Stomach smooth muscle (tissue), 2 donors: ENCODE data around the gene DGCR2.
"Not testable (repeated sequence)": the region's sequence is repeated elsewhere in the genome, so short reads cannot be mapped to it uniquely, and the experiment has no call there.

ENCODE experiments used
- H3K27ac ChIP-seq: one replicate; pipeline ENCODE4 v1.7.0; 2013; ENCODE audit warnings: mild to moderate bottlenecking, low read length, inconsistent platforms
- H3K27me3 ChIP-seq, 2 donors: one replicate each; pipeline ENCODE4 v1.7.0; 2013; ENCODE audit warnings: low read length in 2 of 2; ENCODE audit not compliant: insufficient read depth in 2 of 2, control insufficient read depth in 1 of 2
- H3K36me3 ChIP-seq, 2 donors: one replicate each; pipeline ENCODE4 v1.7.0; 2013; ENCODE audit warnings: low read length in 2 of 2; ENCODE audit not compliant: control insufficient read depth in 2 of 2, insufficient read depth in 2 of 2
- H3K4me1 ChIP-seq: one replicate; pipeline ENCODE4 v1.7.0; 2013; ENCODE audit warnings: low read length; ENCODE audit not compliant: control insufficient read depth, insufficient read depth
- H3K4me3 ChIP-seq, 2 donors: one replicate each; pipeline ENCODE4 v1.7.0; 2013; ENCODE audit warnings: low read length in 2 of 2
- H3K9ac ChIP-seq, 2 donors: one replicate each; pipeline ENCODE4 v1.7.0; 2013; ENCODE audit warnings: low read length in 2 of 2, mild to moderate bottlenecking in 1 of 2
- H3K9me3 ChIP-seq, 2 donors: one replicate each; pipeline ENCODE4 v1.7.0; 2013; ENCODE audit warnings: low read length in 2 of 2; ENCODE audit not compliant: control insufficient read depth in 2 of 2
- donor health status: healthy.
- donor health status: Pancreatic carcinoma.

Gene DGCR2

DNA sequence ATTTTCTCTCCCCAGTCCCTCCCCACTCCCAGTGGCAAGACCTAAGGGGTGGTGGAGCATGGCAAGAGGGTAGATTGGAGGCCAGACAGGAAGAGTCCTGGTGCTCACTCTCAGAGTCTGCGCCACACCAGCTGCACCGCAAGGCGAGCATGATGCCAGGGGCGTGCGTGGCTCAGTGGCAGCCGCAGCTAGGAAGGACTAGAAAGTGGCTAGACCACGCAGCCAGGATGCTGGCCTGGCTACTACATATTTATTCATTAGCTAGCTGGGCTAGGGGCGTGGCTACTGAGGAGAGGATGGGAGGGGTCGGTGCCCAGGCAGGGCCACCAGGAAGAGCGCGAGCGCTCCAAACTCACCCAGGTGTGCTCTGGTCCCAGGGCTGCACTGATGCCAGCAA lies 87.5 kb downstream of the DGCR2 start:
- peaks cover 5 to 15% of the 10 kb centered on the region in 2 donors for H3K36me3 ChIP-seq
- H3K4me3 ChIP-seq, H3K27me3 ChIP-seq, H3K9me3 ChIP-seq, H3K4me1 ChIP-seq, H3K9ac ChIP-seq, H3K27ac ChIP-seq: not testable (repeated sequence)

DNA sequence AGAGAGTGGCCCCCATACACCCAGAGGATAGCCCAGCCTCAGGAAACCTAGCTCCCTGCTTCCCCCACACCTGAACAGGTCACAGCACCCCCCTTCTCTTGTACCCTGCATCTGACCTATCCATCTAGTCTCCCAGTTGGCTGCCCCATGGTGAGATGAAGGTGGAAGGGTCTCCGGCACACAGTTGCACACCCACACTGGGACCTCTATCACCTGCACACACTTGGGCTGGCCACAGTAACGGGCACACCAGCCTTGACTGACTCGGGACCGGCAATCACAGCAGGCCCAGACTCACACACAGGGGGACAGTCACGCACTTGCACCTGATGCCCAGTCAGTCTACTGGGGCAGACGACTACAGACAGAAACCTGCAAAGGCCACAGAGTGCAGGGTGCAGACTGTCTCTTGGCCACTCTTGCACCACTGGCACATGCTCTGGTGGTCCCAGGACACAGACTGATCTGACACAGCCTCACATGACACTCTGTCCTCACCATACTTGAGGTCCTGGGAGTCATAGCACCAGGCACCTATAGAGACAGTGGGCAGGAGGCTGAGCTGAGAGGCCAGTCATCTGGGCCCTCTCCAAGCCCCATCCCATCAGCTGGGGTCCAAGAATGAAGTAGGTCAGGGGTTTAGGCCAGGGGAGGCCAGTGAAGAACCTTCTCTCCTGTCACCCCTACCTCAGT lies 88.0 kb downstream of the DGCR2 start:
- not testable (repeated sequence) for H3K4me1 ChIP-seq, H3K9me3 ChIP-seq, H3K27ac ChIP-seq, H3K9ac ChIP-seq, H3K4me3 ChIP-seq, H3K27me3 ChIP-seq
- peaks cover 0 to 12% of the 10 kb centered on the region in 2 donors for H3K36me3 ChIP-seq

DNA sequence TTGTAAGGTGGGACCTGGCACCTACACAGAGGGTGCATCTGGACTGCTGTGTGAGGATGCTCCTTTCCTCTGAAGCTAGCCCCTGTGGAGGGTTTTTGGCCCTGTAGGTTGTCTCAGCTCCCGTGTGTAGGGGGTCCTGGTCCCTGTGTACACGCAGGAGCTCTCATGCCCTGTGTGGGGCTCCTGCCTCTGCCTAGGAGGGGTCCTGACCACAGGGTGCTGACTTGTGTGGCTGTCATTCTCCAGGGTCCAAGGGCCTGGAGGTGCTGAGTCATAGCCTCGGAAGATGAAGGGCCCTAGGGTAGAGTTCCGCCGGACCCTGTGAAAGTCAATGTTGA lies 88.7 kb downstream of the DGCR2 start:
- H3K36me3 ChIP-seq, H3K9me3 ChIP-seq, H3K4me3 ChIP-seq, H3K4me1 ChIP-seq, H3K27me3 ChIP-seq, H3K27ac ChIP-seq, H3K9ac ChIP-seq: not testable (repeated sequence)

DNA sequence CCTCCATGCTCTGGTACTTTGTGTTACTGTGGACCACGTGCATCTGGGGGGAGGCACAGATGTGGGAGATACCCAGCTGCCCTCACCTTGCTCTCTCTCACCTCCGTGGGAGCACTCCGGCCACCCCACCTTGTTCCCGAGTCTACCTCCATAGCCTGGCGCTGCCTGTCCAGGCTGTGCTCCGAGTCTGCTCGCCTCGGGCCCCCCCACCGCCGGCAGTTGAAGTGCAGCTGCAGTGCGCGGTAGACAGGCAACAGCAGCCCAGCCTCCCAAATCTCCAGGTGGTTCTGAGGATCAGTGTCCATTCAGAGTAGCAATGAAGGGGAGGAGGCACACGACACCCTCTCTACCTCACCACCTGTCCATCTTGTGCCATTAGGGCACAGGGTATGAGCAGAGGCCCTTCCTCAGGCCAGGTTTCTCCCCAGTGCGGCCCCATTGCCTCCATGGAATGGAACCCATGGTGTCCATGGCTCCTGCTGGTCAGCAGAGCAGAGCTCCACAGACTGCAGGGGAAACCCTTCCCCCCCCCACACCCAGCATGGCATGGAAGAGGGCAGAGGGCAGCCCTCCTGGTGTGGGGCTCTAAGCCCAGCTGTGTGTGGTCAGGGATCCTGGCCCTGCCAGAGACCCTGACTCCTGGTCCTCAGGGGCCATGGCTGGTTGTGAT lies 89.2 kb downstream of the DGCR2 start:
- not testable (repeated sequence) for H3K27ac ChIP-seq, H3K4me3 ChIP-seq, H3K9me3 ChIP-seq, H3K36me3 ChIP-seq, H3K9ac ChIP-seq, H3K27me3 ChIP-seq, H3K4me1 ChIP-seq

DNA sequence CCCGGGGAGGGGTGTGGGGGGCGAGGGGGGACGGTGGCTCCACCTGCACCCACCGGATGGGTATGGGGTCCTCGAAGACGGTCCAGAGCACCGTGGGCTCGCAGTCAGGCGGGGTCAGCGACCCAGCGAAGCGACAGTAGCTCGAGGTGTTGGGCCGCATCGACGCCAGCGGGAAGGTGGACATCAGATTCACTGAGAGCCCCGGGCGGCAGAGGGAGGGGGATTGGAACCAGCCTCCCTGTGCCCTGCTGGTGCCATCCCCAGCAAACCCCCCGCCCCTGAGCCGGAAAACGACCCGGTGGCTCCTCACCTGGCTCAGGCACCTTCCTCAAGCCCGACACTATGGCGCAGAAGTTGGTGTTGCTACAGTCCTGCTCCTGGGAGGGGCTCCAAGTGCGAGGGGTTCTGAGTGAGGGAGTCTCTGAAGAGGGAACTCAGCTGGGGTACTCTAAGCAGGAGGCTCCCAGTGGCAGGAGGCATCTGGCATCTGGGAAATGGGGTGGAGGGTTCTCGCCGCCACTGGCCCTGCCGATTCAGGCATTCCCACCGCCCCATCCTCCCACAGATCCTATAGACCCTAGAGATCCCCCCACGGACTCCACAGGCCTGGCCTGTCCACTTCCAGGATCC lies 89.9 kb downstream of the DGCR2 start:
- H3K27ac ChIP-seq, H3K27me3 ChIP-seq, H3K4me3 ChIP-seq, H3K36me3 ChIP-seq, H3K4me1 ChIP-seq, H3K9me3 ChIP-seq, H3K9ac ChIP-seq: not testable (repeated sequence)

DNA sequence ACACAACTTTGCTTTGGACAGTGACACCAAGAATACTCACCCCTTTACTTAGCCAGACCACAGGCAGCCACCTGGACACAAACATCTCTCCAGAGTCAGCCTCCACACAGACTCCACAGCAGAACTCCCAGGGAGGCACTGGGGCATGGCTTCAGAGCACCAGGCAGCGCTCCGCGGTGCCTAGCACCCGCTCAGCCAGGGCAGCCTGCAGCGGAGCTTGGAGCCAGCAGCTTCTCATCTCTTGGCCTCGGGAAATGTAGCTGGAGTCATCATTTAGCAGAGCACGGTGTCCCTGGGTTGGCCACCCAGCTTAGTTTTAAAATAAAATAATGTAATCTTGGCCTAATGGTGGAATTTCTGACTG lies 91.3 kb downstream of the DGCR2 start:
- not testable (repeated sequence) for H3K4me3 ChIP-seq, H3K9me3 ChIP-seq, H3K9ac ChIP-seq, H3K4me1 ChIP-seq, H3K36me3 ChIP-seq, H3K27ac ChIP-seq
- H3K27me3 ChIP-seq: peaks cover 8 to 11% of the 10 kb centered on the region in 2 donors

DNA sequence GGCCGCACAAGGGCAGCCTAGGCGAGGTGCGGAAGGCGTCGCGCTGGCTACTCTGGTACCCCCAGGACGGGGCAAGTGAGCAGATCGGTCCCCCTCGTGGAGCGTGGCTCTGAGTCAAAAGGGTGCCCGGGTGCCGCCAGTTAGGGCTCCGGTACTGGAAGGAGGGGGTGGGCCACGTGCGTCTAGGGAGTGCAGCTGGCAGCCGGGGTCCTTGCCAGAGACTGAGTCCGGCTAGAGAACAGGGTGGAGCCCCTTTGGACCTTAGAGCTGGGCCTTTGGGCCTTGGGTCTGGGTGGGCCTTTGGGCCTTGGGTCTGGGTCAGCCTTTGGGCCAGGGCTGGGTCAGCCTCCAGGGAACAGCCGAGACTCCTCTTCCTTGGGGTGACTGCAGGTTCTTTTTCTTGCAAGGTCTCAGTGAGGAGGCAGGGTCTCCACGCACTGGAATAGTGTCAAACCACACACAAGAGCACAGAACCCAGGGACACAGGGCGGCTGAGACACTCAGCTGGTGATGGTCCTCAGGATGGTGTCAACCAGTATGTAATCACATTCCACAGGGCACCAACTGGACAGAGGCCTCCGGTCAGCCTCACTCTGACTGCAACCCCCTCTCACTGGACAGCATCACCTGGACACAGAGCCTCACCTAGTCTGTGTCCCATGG lies 91.9 kb downstream of the DGCR2 start:
- H3K36me3 ChIP-seq, H3K4me3 ChIP-seq: not testable (repeated sequence)
- peaks cover 8 to 11% of the 10 kb centered on the region in 2 donors for H3K27me3 ChIP-seq

DNA sequence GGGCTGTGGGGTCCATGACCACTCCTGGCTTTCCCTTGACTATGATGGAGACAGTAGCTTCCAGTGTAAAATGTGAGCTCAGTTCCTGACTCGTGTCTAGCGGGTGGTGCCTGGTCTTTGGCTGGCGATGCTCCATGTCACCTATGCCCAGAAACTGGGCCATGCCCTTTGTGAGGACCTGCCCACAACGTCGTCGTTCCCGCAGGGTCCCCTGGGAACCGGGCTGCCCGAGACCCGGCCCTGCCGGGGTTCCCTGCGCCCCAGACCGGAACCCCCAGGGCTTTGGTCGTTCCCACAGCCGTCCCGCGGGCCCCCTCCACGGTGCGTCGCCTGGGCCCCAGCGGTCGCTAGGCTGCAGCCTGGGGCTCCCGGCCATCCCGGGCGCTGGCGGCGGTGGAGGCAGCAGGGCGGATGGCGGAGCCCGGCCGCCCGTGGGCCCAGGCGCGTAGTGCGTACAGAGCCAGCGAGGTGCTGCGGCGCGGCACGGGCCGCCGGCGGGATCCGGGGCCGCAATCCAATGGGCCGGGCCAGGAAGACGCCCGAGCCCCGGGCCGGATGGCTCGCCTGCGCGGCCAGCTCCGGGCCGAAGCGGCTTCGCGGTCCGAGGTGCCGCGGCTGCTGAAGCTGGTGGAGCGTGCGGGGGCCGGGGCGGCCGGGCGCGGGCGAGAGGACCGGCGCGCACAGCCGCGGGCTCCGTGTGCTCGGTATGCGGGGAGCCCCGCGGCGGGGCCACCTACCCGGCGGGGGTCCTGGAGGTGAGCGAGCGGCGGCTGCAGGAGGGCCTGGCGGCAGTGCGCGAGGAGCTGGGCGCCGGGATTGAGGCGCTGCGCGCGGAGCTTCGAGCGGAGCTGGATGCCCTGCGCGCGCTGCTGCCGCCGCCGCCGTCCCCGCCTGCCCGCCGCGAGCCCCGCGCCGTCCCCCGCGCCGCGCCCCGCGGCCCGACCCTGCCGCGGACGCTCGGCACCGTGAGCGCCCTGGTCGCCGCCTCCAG lies 92.8 kb downstream of the DGCR2 start:
- not testable (repeated sequence) for H3K36me3 ChIP-seq, H3K4me1 ChIP-seq, H3K9ac ChIP-seq, H3K9me3 ChIP-seq, H3K27ac ChIP-seq, H3K4me3 ChIP-seq
- peaks cover 8 to 11% of the 10 kb centered on the region in 2 donors for H3K27me3 ChIP-seq

More for the DNA sequence above, 91.9 kb downstream of the DGCR2 start:
- not testable (repeated sequence) for H3K27ac ChIP-seq, H3K9ac ChIP-seq, H3K9me3 ChIP-seq, H3K4me1 ChIP-seq

DNA sequence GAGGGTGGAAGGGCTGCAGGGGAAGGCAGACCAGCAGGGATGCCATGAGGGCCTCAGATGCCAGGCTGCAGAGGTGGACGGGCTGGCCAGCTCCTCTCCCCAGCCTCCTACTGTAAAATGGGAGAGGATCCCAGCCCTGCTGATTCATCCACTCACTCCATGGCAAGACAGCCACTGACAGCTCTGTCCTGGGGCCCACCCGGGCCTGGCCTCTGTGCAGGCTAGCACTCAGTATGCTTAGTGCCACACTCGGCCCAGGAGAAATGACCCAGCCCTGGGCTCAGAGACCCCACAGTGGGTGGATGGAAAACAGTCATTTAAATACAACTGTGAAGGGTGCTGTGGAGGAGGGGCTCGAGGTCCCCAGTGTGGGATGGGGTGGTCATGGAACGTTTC lies 94.2 kb downstream of the DGCR2 start:
- H3K36me3 ChIP-seq, H3K4me3 ChIP-seq, H3K27ac ChIP-seq, H3K4me1 ChIP-seq, H3K9me3 ChIP-seq, H3K9ac ChIP-seq: not testable (repeated sequence)
- H3K27me3 ChIP-seq: peaks cover 8 to 11% of the 10 kb centered on the region in 2 donors

DNA sequence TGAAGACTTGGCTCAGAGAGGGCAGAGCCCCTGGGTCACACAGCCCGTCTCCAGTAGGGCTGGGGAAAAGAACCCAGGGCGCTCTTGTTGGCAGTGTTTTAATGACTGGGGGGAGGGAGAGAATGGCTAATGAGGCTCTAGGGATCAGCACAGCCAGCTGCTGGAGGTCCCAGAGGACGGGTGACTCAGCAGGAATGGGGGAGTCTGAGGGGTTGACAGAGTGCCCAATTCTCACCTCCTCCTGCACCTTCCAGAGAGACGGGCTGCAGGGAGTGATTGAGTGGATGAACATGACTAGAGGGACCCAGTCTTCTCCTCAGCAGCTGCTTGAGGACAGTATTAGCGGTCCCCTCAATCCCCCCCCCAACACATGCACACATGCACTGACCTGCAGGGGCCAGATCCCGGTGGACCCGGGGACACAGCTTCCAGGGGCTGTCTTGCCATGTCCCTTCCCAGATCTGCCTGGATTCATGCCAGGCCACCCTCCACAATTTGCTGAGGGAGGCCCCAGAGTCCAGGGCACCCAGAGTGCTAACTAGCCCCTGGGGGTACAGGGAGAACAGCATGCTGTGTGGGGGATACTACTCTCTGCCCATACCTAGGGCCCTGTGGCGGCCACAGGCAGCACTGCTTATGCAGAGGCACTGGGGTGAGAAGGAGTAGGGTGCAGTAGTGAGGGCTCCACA lies 94.7 kb downstream of the DGCR2 start:
- not testable (repeated sequence) for H3K4me1 ChIP-seq, H3K36me3 ChIP-seq, H3K9me3 ChIP-seq, H3K27ac ChIP-seq, H3K9ac ChIP-seq, H3K4me3 ChIP-seq
- H3K27me3 ChIP-seq: peaks cover 8 to 11% of the 10 kb centered on the region in 2 donors
